ENCODE results near the gene SLC12A8. TPM values are rescaled to one million over a fixed set of nuclear protein-coding genes. Genes with fewer than 3 reads are reported as not detected.

The SLC12A8 gene
- total and polyA plus RNA-seq, 2 of the 13 experiments (the other 11 are each of a cell fraction or from before 2014, with no cell fraction given) = 0.44 to 0.71 TPM

GRCh38 chr3:125212091-125212508 is 448 bp downstream of the SLC12A8 start:
- intact Hi-C loops (cut with micrococcal nuclease; ENCODE audit: unreplicated experiment) (no loop called here), in situ Hi-C loops (cut with HindIII; ENCODE audit: extremely low pct_ligation_motif_present, low pct_unique_long_range_greater_than_20kb) (no loop called here)

More at GRCh38 chr3:125212091-125212508, 448 bp downstream of the SLC12A8 start:
- WGBS (ENCODE audit: low lambda C conversion rate) = 83% methylated on average over 18 of the region's 28 CpGs
- POLR2A ChIA-PET = no interaction called here
- Histone ChIP-seq H3K27ac (ENCODE audit: extremely low read length, insufficient read depth, low read length) (no peak overlapping the region), H3K9ac (ENCODE audit: insufficient read depth, low read depth, low read length) (no peak overlapping the region), H3K4me1 (ENCODE audit: insufficient read depth, low read length) (peaks cover 47% of the 10 kb centered on the region), H3K27me3 (ENCODE audit: control insufficient read depth in 1 of 2, insufficient read depth in 2 of 2, low read length in 2 of 2) (peaks cover 0 to 18% of the 10 kb centered on the region in 2 experiments; a peak in 3 of 5 replicates), H4K20me1 (ENCODE audit: insufficient read depth, low read length) (no peaks in the 10 kb centered on the region), H3K9me3 (ENCODE audit: low read length) (no peaks in the 10 kb centered on the region), H3K4me2 (ENCODE audit: low read depth, low read length) (peak overlapping the region; percentile 85; the same call in 1 of the 2 replicates), H3K36me3 (replicated peaks in 1 of 2; ENCODE audit: control insufficient read depth in 1 of 2, insufficient read depth in 2 of 2, low read length in 2 of 2) (no peaks in the 10 kb centered on the region), H3K79me2 (ENCODE audit: insufficient read depth, low read length) (no peaks in the 10 kb centered on the region), H3K4me3 (replicated peaks in 1 of 3; ENCODE audit: insufficient read depth in 1 of 3, low read depth in 2 of 3, low read length in 3 of 3) (peak overlapping the region in 1 of 3 experiments; percentile 68; a peak in 1 of 6 replicates), H2AFZ (ENCODE audit: low read length) (no peak overlapping the region)
- ATAC-seq = no peak; the same call in 2 of the 3 replicates
- no peak for FAIRE-seq
- no peak for DNase-seq (ENCODE audit: low spot score)
- no peak for TF ChIP-seq HOXA3 (CRISPR knock-in tag; IDR thresholded peaks at IDR 0.05)
- TF ChIP-seq THAP8 (CRISPR knock-in tag; IDR thresholded peaks at IDR 0.05; ENCODE audit: borderline replicate concordance) = no peak
- no peak for TF ChIP-seq DRAP1 (CRISPR knock-in tag; IDR thresholded peaks at IDR 0.05)
- TF ChIP-seq ZNF205 (CRISPR knock-in tag; IDR thresholded peaks at IDR 0.05) = no peak
- TF ChIP-seq NFRKB (IDR thresholded peaks at IDR 0.05) = no peak
- TF ChIP-seq SMYD3 (CRISPR knock-in tag; IDR thresholded peaks at IDR 0.05) = no peak
- no peak for TF ChIP-seq RFX5 (IDR thresholded peaks at IDR 0.05; ENCODE audit: low read depth, low read length)
- TF ChIP-seq RAD51 (IDR thresholded peaks at IDR 0.05; ENCODE audit: borderline replicate concordance) = no peak
- no peak for TF ChIP-seq ZNF251 (CRISPR knock-in tag; IDR thresholded peaks at IDR 0.05)
- TF ChIP-seq MAFF (IDR thresholded peaks at IDR 0.05; ENCODE audit: low read depth, low read length) = no peak
- no peak for TF ChIP-seq SP140L (CRISPR knock-in tag; IDR thresholded peaks at IDR 0.05; ENCODE audit: borderline replicate concordance)
- no peak for TF ChIP-seq HBP1 (CRISPR knock-in tag; IDR thresholded peaks at IDR 0.05; ENCODE audit: low read depth)
- no peak for TF ChIP-seq ELK4 (CRISPR knock-in tag; IDR thresholded peaks at IDR 0.05; ENCODE audit: borderline replicate concordance)
- TF ChIP-seq DNMT3B (CRISPR knock-in tag; conservative IDR thresholded peaks at IDR 0.05) = no peak
- TF ChIP-seq NR2F6 (IDR thresholded peaks at IDR 0.05) = no peak
- no peak for TF ChIP-seq NR2F6 (CRISPR knock-in tag; IDR thresholded peaks at IDR 0.05)
- TF ChIP-seq ELF3 (CRISPR knock-in tag; IDR thresholded peaks at IDR 0.05) = no peak
- no peak for TF ChIP-seq HNRNPUL1 (IDR thresholded peaks at IDR 0.05; ENCODE audit: low read depth, low read length)
- no TSS peak for BruUV-seq (replicated peaks)
- CTCF ChIA-PET (ENCODE audit: low intra/inter-chr PET ratio, low total read pairs) = no interaction called here

Data from HepG2 (cell line).